Heart right ventricle (tissue), 16 donors: ENCODE data around the gene PRKCD. TPM values are rescaled to one million over a fixed set of nuclear protein-coding genes. Genes with fewer than 3 reads are reported as not detected.

Source experiments
- ATAC-seq, 8 donors: fragments of 200-7000 bp; cut with Tn5 transposase; one replicate each; pipeline ENCODE4 v1.9.1; 2020; ENCODE audit warnings: mild to moderate bottlenecking in 8 of 8, moderate library complexity in 8 of 8, moderate number of reproducible peaks in 1 of 8
- DNase-seq, 2 donors: peaks; one replicate each; pipeline ENCODE4 v3.0.0-alpha.2; 2020
- H3K27ac ChIP-seq, 10 donors: fragments of 200-600 bp; sonication (generic) in 2 of 10; one replicate each; pipeline versions ENCODE4 v1.5.0 to v1.8.0; 2020 to 2022; ENCODE audit warnings: mild to moderate bottlenecking in 3 of 10
- H3K27me3 ChIP-seq, 7 donors: fragments of 200-600 bp; one replicate each; pipeline ENCODE4 v1.8.0; 2021 to 2022; ENCODE audit warnings: mild to moderate bottlenecking in 2 of 7
- H3K36me3 ChIP-seq, 9 donors: fragments of 200-600 bp; sonication (generic) in 1 of 9; one replicate each; pipeline versions ENCODE4 v1.5.0 to v1.8.0; 2020 to 2022; ENCODE audit warnings: mild to moderate bottlenecking in 2 of 9
- H3K4me1 ChIP-seq, 9 donors: fragments of 200-600 bp; sonication (generic) in 1 of 9; one replicate each; pipeline versions ENCODE4 v1.5.0 to v1.8.0; 2020 to 2022; ENCODE audit warnings: mild to moderate bottlenecking in 4 of 9
- H3K4me3 ChIP-seq, 10 donors: fragments of 200-600 bp; sonication (generic) in 2 of 10; one replicate each; pipeline versions ENCODE4 v1.5.0 to v1.8.0; 2020 to 2022; ENCODE audit warnings: mild to moderate bottlenecking in 7 of 10, moderate library complexity in 2 of 10
- H3K9me3 ChIP-seq, 11 donors: fragments of 200-600 bp in 10 of 11; sonication (generic) in 2 of 11; one replicate each; pipeline versions ENCODE4 v1.5.0 to v1.8.0; 2013 to 2022; ENCODE audit warnings: mild to moderate bottlenecking in 2 of 11, control low read depth in 1 of 11, moderate library complexity in 1 of 11
- CTCF ChIP-seq, 9 donors: fragments of 200-600 bp; sonication (generic) in 2 of 9; IDR thresholded peaks; one replicate each; pipeline versions ENCODE4 v1.5.0 to v1.8.0; 2021 to 2022; ENCODE audit warnings: antibody characterized with exemption in 9 of 9, mild to moderate bottlenecking in 5 of 9, moderate library complexity in 1 of 9
- WGBS, 2 donors: extraction: QIAGEN DNeasy Blood & Tissue Kit; methylation state at CpG; one replicate each; pipeline ENCODE4 v1.1.7; 2013; ENCODE audit warnings: inconsistent platforms in 1 of 2; 5-methylcytosine and 5-hydroxymethylcytosine counted together
- intact Hi-C, 10 donors: fragments of 100-400 bp; cut with DNase I; formaldehyde crosslinking; loops; one replicate each; pipeline versions ENCODE4 v1.11.1 to v1.14.2; 2022
- polyA plus RNA-seq, 2 donors: library from polyadenylated mRNA; stranded (reverse); fragments of 200-250 nt; gene quantifications; one replicate each; pipeline ENCODE4 v1.2.3, GENCODE V29; 2013
- total RNA-seq, 10 donors: library from RNA; stranded (reverse); fragmentation: NEBNext Ultra II Directional in 3 of 10; extraction: Animal tissue kit (Norgen Biotek cat#: 25700) in 3 of 10; gene quantifications; one replicate each; pipeline versions ENCODE4 v1.2.1 to v1.2.4, GENCODE V29; 2021 to 2023
- donor health status: Arrhythmogenic right ventricular cardiomyopathy.
- donor health status: ischemic (EF 13 %, LVEDD 7.1; RV severe dilation, severe dysfunction).
- donor health status: healthy with polysubstance abuse.
- donor health status: DM: no; HTN: yes; CAD: no.
- donor health status: DM: no; HTN: no; CAD: no.
- donor health status: ischemic (EF 25% LVEDD 6.9; RV normal size, moderate dysfunction).
- donor health status: ischemic (EF 25% LVEDD 5.7; RV mildly dilated, moderate dysfunction).
- donor health status: healthy.
- donor health status: DM: yes; HTN: yes; CAD: no.
- donor health status: Ischemic cardiomyopathy.
- donor health status: ischemic (EF 35%, LVEDD 5.7; RV mildly dilated, moderate dysfunction).
- donor health status: nonischemic (EF 11% LVEDD 7.7; RV severe dilation, severe dysfunction).
- donor health status: DM: yes; HTN: yes; CAD: no.
- donor health status: PGD.
- donor health status: ischemic (EF 29% LVEDD 5.4; RV normal size, mild dysfunction).
- donor health status: nonischemic (EF 23%, LVEDD 6.1; RV moderate dilation, normal function).

Gene PRKCD
- total and polyA plus RNA-seq, 12 donors, result 6.6 to 28.3 (median 8.3) TPM

- no peak for TF ChIP-seq CTCF (IDR thresholded peaks at IDR 0.05)
- Histone ChIP-seq H3K27me3 (no peaks in the 10 kb centered on the region), H3K4me1 (peaks cover 15 to 76% (median 49%) of the 10 kb centered on the region in 9 donors), H3K36me3 (peaks cover 0 to 7% (median 0%) of the 10 kb centered on the region in 9 donors), H3K4me3 (peak overlapping the region in 5 of 10 donors; percentile 87 to 94 (median 92)), H3K27ac (peak overlapping the region in 7 of 10 donors; percentile 4 to 95 (median 85)), H3K9me3 (no peaks in the 10 kb centered on the region)
- 60 to 71% methylated on average over 12 of the region's 12 CpGs for WGBS, 2 donors
- intact Hi-C loops, result loop anchor here in 2 of 10 donors (5.0 kb wide), 2 partner anchors 36 to 41 kb away; no protein-coding TSS in a partner anchor
- ATAC-seq (no peak), DNase-seq (no peak)
These were observed 1.8 kb downstream of the PRKCD start for GRCh38 chr3:53162672-53163443.

- Histone ChIP-seq H3K36me3 (peaks cover 0 to 7% (median 0%) of the 10 kb centered on the region in 9 donors), H3K4me1 (peaks cover 15 to 76% (median 48%) of the 10 kb centered on the region in 9 donors), H3K9me3 (no peaks in the 10 kb centered on the region), H3K27me3 (no peaks in the 10 kb centered on the region), H3K27ac (peak overlapping the region in 4 of 10 donors; percentile 4 to 95 (median 90)), H3K4me3 (peak overlapping the region in 2 of 10 donors; percentile 93 to 94)
- intact Hi-C loops, result loop anchor here in 2 of 10 donors (5.0 kb wide), 2 partner anchors 36 to 41 kb away; no protein-coding TSS in a partner anchor
- ATAC-seq, result no peak
- 69 to 76% methylated on average over 6 of the region's 6 CpGs for WGBS, 2 donors
- TF ChIP-seq CTCF (IDR thresholded peaks at IDR 0.05), result no peak
- no peak for DNase-seq
These were observed 2.7 kb downstream of the PRKCD start for GRCh38 chr3:53163444-53164387.

- TF ChIP-seq CTCF (IDR thresholded peaks at IDR 0.05), result no peak
- no peak for DNase-seq
- no peaks in the 10 kb centered on the region for H3K27me3 ChIP-seq
- H3K27ac ChIP-seq, result peak overlapping the region in 1 of 10 donors; percentile 42
- H3K36me3 ChIP-seq, result peaks cover 0 to 7% (median 0%) of the 10 kb centered on the region in 9 donors
- no peaks in the 10 kb centered on the region for H3K9me3 ChIP-seq
- intact Hi-C loops, result loop anchor here in 2 of 10 donors (5.0 kb wide), 2 partner anchors 38 to 43 kb away; no protein-coding TSS in a partner anchor
- no peak overlapping the region for H3K4me3 ChIP-seq
- 77% methylated on average over 9 of the region's 9 CpGs for WGBS, 2 donors
- ATAC-seq, result no peak
- peaks cover 15 to 76% (median 36%) of the 10 kb centered on the region in 9 donors for H3K4me1 ChIP-seq
These were observed 3.9 kb downstream of the PRKCD start for GRCh38 chr3:53164911-53165310.

- H3K9me3 ChIP-seq, result no peaks in the 10 kb centered on the region
- ATAC-seq (no peak), DNase-seq (no peak)
- H3K4me1 ChIP-seq, result peaks cover 9 to 80% (median 26%) of the 10 kb centered on the region in 9 donors
- WGBS, 2 donors, result 91 to 95% methylated on average over 4 of the region's 4 CpGs
- H3K27ac ChIP-seq, result peak overlapping the region in 6 of 10 donors; percentile 28 to 90 (median 71)
- TF ChIP-seq CTCF (IDR thresholded peaks at IDR 0.05), result no peak
- H3K27me3 ChIP-seq, result no peaks in the 10 kb centered on the region
- H3K4me3 ChIP-seq, result peak overlapping the region in 1 of 10 donors; percentile 45
- H3K36me3 ChIP-seq, result peaks cover 0 to 7% (median 0%) of the 10 kb centered on the region in 9 donors
- intact Hi-C loops, result no loop called here
These were observed 5.2 kb downstream of the PRKCD start for GRCh38 chr3:53166206-53166605.
